GM18951 (cell line): ENCODE results near the gene ACO1.

Experiments used
- POLR2A ChIP-seq: IDR thresholded peaks from 4 replicates; pipeline ENCODE4 v1.6.1; 2011; ENCODE audit warnings: mild to moderate bottlenecking; ENCODE audit not compliant: insufficient read length, insufficient read depth; ENCODE audit errors: extremely low read depth
- in situ Hi-C: fragments of 300-500 bp; cut with MboI; formaldehyde crosslinking; loops from one replicate; pipeline ENCODE4 v1.12.0; 2022; ENCODE audit warnings: low sequenced_read_pairs, mixed read lengths, inconsistent platforms; ENCODE audit not compliant: unreplicated experiment

Gene ACO1

GRCh38 chr9:32501868-32502267, 117.4 kb downstream of the ACO1 start:
- in situ Hi-C loops: no loop called here
- no peak for TF ChIP-seq POLR2A

- TF ChIP-seq POLR2A: no peak
- in situ Hi-C loops: no loop called here
Measured at GRCh38 chr9:32502464-32502863, 118.0 kb downstream of the ACO1 start.

- TF ChIP-seq POLR2A: no peak
- in situ Hi-C loops: no loop called here
Measured at GRCh38 chr9:32503008-32503407, 118.6 kb downstream of the ACO1 start.
